ENCODE results near the gene SPDYE2B.
"Not testable (repeated sequence)": the region's sequence is repeated elsewhere in the genome, so short reads cannot be mapped to it uniquely, and the experiment has no call there.

SPDYE2B gene

GRCh38 chr7:102642691-102643090 lies 7.4 kb upstream of the SPDYE2B start, which contains the start of gene UPK3BL1:
Gene UPK3BL1 (minus strand): TSS chr7:102642791. CDS start chr7:102642741, 50 bp downstream.
- DNase-seq = not testable (repeated sequence)

GRCh38 chr7:102643404-102643803 lies 6.7 kb upstream of the SPDYE2B start:
- not testable (repeated sequence) for DNase-seq

DNA sequence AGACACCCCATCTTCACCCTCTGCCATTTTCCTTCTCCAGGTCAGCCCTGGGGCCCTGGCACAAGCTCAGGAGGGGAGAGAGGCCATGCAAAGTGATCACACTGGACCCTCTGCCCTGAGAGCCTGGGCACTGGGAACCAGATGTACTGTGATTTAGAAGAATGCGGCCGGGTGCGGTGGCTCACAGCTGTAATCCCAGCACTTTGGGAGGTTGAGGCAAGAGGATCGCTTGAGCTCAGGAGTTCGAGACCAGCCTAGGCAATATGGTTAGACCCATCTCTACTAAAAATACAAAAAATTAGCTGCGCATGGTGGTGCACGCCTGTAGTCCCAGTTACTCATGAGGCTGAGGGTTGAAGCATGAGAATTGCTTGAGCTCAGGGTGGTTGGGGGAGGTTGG lies 2.3 kb upstream of the SPDYE2B start:
- DNase-seq = not testable (repeated sequence)

DNA sequence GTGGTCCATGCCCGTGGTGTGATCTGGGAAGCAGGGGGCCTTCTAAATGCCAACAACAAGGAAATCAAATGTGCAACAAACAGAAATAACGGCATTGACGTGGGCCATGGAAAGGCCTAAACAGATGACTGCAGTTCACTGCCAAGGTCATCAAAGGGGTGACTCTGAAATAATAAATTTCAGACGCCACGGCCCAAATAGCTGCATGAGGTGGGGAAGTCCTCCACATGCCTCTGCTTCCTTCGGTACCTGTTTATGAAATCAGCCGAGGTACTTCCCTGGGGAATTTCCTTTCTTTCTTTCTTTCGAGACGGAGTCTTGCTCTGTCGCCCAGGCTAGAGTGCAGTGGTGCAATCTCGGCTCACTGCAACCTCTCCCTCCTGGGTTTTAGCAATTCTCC lies 14.6 kb downstream of the SPDYE2B start:
- not testable (repeated sequence) for DNase-seq

DNA sequence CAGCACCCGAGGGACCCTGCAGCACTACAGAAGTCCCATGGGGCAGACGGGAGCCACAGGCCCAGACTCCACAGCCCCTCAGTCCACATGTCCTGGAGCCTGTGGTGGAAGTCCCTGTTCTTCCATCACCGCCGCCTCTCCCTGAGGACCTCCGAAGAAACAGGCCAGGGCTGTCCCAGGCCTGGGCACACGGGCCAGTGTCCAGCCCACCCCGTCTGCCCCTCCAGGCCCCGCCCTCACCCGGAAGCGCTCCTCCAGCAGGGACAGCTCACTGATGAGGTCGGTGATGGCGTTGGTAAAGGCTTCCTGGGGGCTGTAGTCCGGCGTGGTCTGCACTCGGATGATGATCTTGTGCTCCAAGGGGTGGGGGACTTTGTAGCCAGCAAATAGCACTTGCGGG lies 16.7 kb downstream of the SPDYE2B start:
- DNase-seq = not testable (repeated sequence)

- DNase-seq = not testable (repeated sequence)
Measured at GRCh38 chr7:102667523-102667922, 17.4 kb downstream of the SPDYE2B start.

DNA sequence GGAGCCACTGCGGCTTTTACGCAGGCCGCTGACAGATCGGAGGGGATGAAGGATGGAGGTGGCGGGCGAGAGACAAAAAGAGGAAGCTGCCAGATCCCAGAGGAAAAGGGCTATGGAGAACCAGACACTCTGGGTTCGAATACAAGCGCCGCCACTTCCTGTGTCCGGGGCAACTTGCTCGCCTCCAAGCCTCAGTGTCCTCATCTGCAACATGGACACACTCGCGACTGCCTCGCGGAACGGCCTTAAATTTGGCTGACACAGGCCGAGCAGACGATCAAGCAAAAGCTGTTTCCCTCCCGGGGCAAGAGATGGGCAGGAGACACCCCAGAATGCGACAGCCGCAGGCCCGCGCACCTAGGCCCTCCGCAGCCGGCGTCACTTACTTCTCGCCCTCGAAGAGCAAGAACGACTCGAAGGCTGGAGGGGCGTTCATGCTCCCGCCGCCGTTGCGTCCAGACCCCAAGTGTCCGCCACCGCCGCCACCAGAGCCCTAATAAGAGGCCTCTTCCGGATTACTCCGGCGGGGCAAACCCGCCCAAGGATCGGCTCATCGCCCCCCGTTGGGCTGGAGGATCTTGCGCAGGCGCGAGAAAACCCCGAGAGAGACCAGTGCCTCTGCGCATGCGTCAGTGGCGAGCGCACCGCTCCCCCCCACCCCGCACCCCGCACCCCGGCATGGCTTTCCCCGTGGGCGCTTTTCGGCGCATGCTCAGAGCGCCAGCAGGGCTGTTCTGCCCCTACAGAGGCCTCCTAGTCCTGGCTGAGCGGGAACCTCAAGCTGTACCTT lies 21.2 kb downstream of the SPDYE2B start, which contains the start of gene POLR2J2:
Gene POLR2J2 (minus strand): TSS at position 498 of the 790 bp plus-strand sequence. CDS start 62 bp downstream, at position 436.
- not testable (repeated sequence) for DNase-seq

DNA sequence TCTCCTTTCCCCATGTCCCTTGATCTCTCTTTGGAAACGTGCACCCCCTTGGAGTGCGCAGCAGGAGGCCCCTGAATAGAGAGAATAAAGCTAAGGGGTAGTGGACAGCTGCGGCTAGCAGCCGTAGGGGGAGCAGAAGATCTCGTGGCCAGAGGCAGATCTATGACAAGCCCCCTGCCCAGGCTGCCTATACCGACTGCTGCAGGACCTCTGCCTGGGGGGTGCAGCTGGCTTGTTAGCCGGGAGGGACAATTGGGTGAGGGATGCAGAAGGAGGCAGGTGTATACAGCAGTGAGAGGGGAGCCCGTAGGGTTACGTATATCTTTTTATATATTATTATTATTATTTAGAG lies 21.8 kb downstream of the SPDYE2B start:
- not testable (repeated sequence) for DNase-seq

DNA sequence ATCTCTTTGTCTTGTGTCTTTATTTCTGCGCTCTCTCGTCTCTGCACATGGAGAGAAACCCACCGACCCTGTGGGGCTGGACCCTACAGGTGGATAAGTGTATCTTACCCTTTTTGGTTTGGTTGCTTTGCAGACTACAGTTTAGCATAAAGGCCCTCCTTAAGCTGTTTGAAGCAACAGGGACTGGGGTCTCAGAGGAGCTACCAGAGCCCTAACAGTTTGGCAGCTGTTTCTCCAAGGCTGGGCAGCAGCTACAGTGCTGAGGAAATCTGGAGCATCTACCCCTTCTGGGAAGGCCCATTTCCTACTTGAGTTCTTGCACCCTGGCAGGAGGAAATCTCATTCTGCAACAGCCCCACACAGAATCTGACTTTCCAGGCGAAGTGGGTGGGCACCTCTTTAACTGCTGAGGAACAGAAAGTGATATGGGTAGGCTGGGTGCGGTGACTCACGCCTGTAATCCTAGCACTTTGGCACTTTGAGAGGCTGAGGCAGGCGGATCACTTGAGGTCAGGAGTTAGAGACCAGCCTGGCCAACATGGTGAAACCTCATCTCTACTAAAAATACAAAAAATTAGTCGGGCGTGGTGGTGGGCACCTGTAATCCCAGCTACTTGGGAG lies 23.4 kb downstream of the SPDYE2B start:
- DNase-seq = not testable (repeated sequence)

- DNase-seq = not testable (repeated sequence)
Measured at GRCh38 chr7:102675545-102675944, 25.4 kb downstream of the SPDYE2B start.

DNA sequence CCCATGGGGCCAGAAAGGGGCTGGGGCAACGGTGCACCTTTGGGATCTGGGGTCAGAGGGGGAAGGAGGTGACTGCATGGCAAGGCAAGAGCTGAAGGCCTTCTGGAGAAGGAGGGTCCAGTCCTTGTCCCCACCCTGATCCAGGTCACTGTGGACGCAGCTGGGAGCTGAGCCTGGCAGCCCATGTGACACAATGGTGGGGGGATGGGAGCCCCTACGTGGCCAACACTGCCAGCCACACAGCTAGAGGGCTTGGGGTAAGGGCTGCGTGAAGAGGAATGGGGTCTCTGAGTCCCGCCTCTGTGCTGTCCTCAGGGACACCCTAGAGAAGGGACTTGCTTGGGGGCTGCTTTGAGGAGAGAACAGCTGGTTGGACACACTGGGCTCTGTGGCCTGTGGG lies 30.7 kb downstream of the SPDYE2B start:
- DNase-seq = not testable (repeated sequence)

GRCh38 chr7:102682560-102682959 lies 32.4 kb downstream of the SPDYE2B start:
- DNase-seq = not testable (repeated sequence)

DNA sequence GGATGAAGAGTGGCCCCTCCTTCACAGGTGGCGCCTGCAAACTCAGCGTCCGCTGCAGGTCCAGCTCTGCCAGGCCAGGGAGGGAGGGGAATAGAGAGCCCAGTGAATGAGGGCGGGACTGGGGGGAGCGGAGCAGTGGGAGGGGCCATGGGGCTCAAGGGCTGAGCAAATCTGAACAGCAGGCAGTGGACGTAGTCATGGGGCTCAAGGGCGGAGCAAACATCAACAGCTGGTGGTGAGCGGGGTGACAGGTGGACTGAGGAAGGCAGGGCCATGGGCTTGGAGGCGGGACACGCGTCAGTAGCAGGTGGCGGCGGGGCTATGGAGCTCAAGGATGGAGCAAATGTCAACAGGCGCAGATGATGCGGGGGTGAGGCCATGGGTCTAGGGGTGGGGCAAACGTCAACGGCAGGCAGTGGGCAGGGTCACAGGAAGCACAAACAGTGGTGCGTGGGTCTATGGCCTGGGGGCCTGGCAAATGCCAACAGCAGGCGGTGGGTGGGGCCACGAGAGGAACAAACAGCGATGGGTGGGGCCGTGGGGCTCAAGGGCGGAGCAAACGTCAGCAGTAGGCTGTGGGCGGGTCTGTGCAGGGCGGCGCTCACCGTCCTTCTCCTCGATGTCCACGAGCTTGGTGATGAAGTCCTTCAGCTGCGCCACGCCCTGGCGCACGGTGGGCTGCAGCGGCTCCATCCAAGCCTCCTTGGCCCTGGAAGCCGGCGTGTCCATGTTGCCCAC lies 38.3 kb downstream of the SPDYE2B start:
- not testable (repeated sequence) for DNase-seq

DNA sequence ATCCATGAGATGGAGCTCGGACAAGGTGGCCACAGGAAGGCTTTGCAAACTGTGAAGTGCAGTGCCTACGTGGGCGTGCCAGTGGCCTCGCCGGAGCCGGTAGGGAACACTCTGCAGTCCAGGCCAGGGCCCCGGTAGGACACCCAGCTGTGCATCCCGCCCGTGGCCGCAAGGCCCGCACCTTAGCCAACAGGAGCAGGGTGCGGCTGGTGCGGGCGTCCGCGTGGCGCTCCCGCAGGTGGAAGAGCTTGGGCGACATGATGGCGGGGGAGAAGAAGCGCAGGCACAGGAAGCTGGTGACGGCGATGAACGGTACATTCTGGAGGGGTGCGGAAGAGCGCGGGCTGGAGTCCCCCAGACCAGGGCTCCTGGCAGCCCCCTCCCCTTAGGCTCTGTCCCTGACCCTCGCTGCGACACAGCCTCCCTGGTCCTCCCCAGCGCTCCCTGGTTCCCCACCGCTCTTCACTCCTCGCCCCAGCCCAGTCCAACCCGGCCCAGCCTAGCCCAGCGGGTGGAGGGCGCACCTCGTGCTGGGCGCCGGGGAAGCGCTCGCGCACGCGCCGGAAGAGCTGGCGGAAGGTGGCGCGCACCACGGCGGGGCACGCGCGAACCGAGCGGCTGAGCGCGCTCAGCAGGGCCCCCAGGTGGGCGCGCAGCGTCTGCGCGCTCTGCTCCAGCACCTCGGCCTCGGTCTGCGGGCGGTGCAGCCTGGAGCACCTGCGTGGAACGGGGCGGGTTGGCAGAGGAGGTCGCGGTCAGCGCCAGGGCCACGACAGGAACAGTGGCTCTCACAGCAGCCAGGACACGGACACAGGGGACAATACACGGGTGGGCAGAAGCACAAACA lies 39.5 kb downstream of the SPDYE2B start:
- DNase-seq = not testable (repeated sequence)

DNA sequence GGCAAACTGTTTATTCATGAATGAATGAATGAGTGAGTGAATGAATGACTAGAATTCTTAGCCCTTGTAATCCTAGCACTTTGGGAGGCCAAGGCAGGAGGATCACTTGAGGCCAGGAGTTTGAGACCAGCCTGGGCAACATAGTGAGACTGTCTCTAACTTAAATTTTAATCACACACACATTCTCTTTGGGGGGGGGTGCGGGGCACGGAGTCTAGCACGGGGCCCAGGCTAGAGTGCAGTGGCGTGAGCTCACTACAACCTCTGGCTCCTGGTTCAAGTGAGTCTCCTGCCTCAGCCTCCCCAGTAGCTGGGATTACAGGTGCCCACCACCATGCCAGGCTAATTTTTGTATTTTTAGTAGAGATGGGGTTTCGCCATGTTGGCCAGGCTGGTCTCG lies 40.5 kb downstream of the SPDYE2B start:
- DNase-seq = not testable (repeated sequence)

DNA sequence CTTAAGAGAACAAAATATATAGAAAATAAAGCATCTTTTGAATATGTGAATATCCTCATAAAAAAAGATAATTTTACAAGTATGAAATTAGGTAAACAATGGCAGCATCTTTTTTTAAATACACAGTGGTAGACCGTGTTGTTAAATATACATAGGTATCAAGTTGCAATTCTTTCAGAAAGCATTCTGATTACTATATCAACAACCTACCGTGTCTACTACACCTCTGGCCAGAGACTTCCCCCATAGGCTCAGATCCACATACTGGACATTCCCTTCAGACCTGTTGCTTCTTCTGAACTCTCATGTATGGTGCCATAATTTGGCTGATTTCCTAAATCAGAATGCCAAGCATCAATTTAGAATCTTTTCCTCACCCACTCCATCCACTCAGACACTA lies 43.9 kb downstream of the SPDYE2B start:
- DNase-seq = not testable (repeated sequence)

DNA sequence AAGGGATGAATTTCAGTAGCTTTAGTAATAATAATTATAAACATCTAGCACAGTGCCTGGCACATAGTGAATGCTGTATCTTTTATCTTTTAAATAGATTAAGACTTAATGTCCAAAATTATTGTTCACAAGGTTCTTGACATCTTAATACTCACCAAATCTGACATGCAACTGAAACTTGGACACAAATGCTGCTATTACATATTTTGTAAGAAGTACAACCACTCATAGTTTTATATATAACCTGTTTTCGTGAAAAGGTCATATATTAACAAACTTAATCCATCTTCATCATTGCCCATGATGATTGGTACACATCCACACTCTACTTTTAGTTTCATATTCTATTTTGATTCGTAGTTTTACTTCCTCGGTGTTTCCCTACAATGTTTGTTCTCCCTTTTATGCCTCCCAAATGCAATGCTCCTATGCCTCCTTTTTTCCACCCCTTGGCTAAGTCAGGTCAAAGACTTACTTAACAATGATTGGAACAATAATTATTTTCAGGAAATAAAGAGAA lies 45.0 kb downstream of the SPDYE2B start:
- DNase-seq = not testable (repeated sequence)

DNA sequence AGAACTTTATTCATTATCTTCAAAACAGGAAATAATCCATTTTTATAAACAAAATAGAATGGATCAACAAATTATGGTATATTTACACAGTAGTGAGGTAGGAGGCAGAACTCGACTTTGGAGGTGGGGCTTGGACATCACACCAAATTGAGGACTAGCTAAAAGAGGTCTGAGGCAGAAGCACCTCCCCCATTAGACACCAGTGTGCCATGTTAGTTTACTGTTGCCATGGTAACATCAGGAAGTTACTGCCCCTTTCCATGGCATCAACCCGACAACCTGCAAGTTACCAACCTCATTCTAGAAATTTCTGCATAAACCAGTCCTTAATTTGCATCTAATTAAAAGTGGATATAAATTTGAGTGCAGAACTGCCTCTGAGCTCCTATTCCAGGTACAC lies 45.9 kb downstream of the SPDYE2B start:
- DNase-seq = not testable (repeated sequence)

GRCh38 chr7:102697642-102698512 lies 47.8 kb downstream of the SPDYE2B start:
- DNase-seq = not testable (repeated sequence)
